Measurements from ENCODE around the gene MST1R.
"Not testable (repeated sequence)": the region's sequence is repeated elsewhere in the genome, so short reads cannot be mapped to it uniquely, and the experiment has no call there.

MST1R gene

GRCh38 chr3:49910409-49911123, 6.9 kb upstream of the MST1R start:
- Histone ChIP-seq H3K9me3 (ENCODE audit: insufficient read depth, low read length, severe bottlenecking) (no peaks in the 10 kb centered on the region), H3K4me1 (ENCODE audit: insufficient read depth, low read length) (no peaks in the 10 kb centered on the region), H2AFZ (ENCODE audit: low read depth, low read length) (no peak overlapping the region), H3K9ac (ENCODE audit: low read depth, low read length) (no peak overlapping the region), H3K4me2 (ENCODE audit: insufficient read depth, low read length) (no peak overlapping the region), H3K27ac (ENCODE audit: low read length) (no peak overlapping the region), H3K36me3 (ENCODE audit: insufficient read depth, low read length) (peaks cover 47% of the 10 kb centered on the region), H3K79me2 (ENCODE audit: insufficient read depth, low read length) (no peaks in the 10 kb centered on the region), H3K27me3 (ENCODE audit: insufficient read depth, low read length, poor library complexity) (no peaks in the 10 kb centered on the region), H3K4me3 (ENCODE audit: low read depth in 1 of 2, low read length in 2 of 2) (no peak overlapping the region), H4K20me1 (ENCODE audit: insufficient read depth, low read length) (no peaks in the 10 kb centered on the region)
- DNase-seq, result no peak
- TF ChIP-seq EZH2 (IDR thresholded peaks at IDR 0.05; ENCODE audit: borderline replicate concordance, low read depth, low read length, severe bottlenecking) (no peak), CTCF (IDR thresholded peaks at IDR 0.05; ENCODE audit: borderline replicate concordance, extremely low read depth, low read length, poor library complexity, severe bottlenecking) (no peak)
- ATAC-seq (ENCODE audit: insufficient read depth, low read depth), result no peak

- Histone ChIP-seq H3K9ac (ENCODE audit: low read depth, low read length) (no peak overlapping the region), H3K36me3 (ENCODE audit: insufficient read depth, low read length) (peaks cover 47% of the 10 kb centered on the region), H2AFZ (ENCODE audit: low read depth, low read length) (no peak overlapping the region), H3K9me3 (ENCODE audit: insufficient read depth, low read length, severe bottlenecking) (no peaks in the 10 kb centered on the region), H3K27ac (ENCODE audit: low read length) (no peak overlapping the region), H3K27me3 (ENCODE audit: insufficient read depth, low read length, poor library complexity) (no peaks in the 10 kb centered on the region), H4K20me1 (ENCODE audit: insufficient read depth, low read length) (no peaks in the 10 kb centered on the region), H3K4me3 (ENCODE audit: low read depth in 1 of 2, low read length in 2 of 2) (no peak overlapping the region), H3K4me1 (ENCODE audit: insufficient read depth, low read length) (no peaks in the 10 kb centered on the region), H3K79me2 (ENCODE audit: insufficient read depth, low read length) (no peaks in the 10 kb centered on the region), H3K4me2 (ENCODE audit: insufficient read depth, low read length) (no peak overlapping the region)
- no peak for ATAC-seq (ENCODE audit: insufficient read depth, low read depth)
- DNase-seq, result no peak
- TF ChIP-seq CTCF (IDR thresholded peaks at IDR 0.05; ENCODE audit: borderline replicate concordance, extremely low read depth, low read length, poor library complexity, severe bottlenecking) (no peak), EZH2 (IDR thresholded peaks at IDR 0.05; ENCODE audit: borderline replicate concordance, low read depth, low read length, severe bottlenecking) (no peak)
These were observed 4.9 kb upstream of the MST1R start for GRCh38 chr3:49908373-49909199.

- peak; percentile 53 for TF ChIP-seq CTCF (IDR thresholded peaks at IDR 0.05; ENCODE audit: borderline replicate concordance, extremely low read depth, low read length, poor library complexity, severe bottlenecking)
- no peak for TF ChIP-seq EZH2 (IDR thresholded peaks at IDR 0.05; ENCODE audit: borderline replicate concordance, low read depth, low read length, severe bottlenecking)
- Histone ChIP-seq H3K9ac (ENCODE audit: low read depth, low read length) (no peak overlapping the region), H3K9me3 (ENCODE audit: insufficient read depth, low read length, severe bottlenecking) (no peaks in the 10 kb centered on the region), H3K27me3 (ENCODE audit: insufficient read depth, low read length, poor library complexity) (no peaks in the 10 kb centered on the region), H3K4me3 (ENCODE audit: low read depth in 1 of 2, low read length in 2 of 2) (no peak overlapping the region), H3K27ac (ENCODE audit: low read length) (no peak overlapping the region), H3K4me2 (ENCODE audit: insufficient read depth, low read length) (no peak overlapping the region), H3K79me2 (ENCODE audit: insufficient read depth, low read length) (no peaks in the 10 kb centered on the region), H3K4me1 (ENCODE audit: insufficient read depth, low read length) (peaks cover 9% of the 10 kb centered on the region), H3K36me3 (ENCODE audit: insufficient read depth, low read length) (peaks cover 30% of the 10 kb centered on the region), H4K20me1 (ENCODE audit: insufficient read depth, low read length) (no peaks in the 10 kb centered on the region), H2AFZ (ENCODE audit: low read depth, low read length) (no peak overlapping the region)
- DNase-seq (peak; percentile 31), ATAC-seq (ENCODE audit: insufficient read depth, low read depth) (peak; percentile 51)
These were observed 2.5 kb upstream of the MST1R start for GRCh38 chr3:49906073-49906743.

- H3K9ac ChIP-seq (ENCODE audit: low read depth, low read length); H3K27me3 ChIP-seq (ENCODE audit: insufficient read depth, low read length, poor library complexity); H2AFZ ChIP-seq (ENCODE audit: low read depth, low read length); H3K9me3 ChIP-seq (ENCODE audit: insufficient read depth, low read length, severe bottlenecking); ATAC-seq (ENCODE audit: insufficient read depth, low read depth); H3K4me2 ChIP-seq (ENCODE audit: insufficient read depth, low read length); H3K4me3 ChIP-seq (ENCODE audit: low read depth in 1 of 2, low read length in 2 of 2); H3K27ac ChIP-seq (ENCODE audit: low read length); H4K20me1 ChIP-seq (ENCODE audit: insufficient read depth, low read length); DNase-seq; H3K79me2 ChIP-seq (ENCODE audit: insufficient read depth, low read length): not testable (repeated sequence)
- Histone ChIP-seq H3K4me1 (ENCODE audit: insufficient read depth, low read length) (peaks cover 12% of the 10 kb centered on the region), H3K36me3 (ENCODE audit: insufficient read depth, low read length) (peaks cover 14% of the 10 kb centered on the region)
These were observed 775 bp upstream of the MST1R start for GRCh38 chr3:49904448-49904847.
